Stimulated activated CD4-positive, alpha-beta T cell treated with anti-CD3 and anti-CD28 coated beads, Interleukin-1b, Interleukin-23, amount 100 ng/mL, for 4 hours (primary cell): ENCODE measurements around the gene RABL3.
"Not testable (repeated sequence)": the region's sequence is repeated elsewhere in the genome, so short reads cannot be mapped to it uniquely, and the experiment has no call there.

Experiments used
- DNase-seq, 2 donors: peaks; one replicate each; pipeline ENCODE4 v3.0.0-alpha.2; 2020; ENCODE audit warnings: low read depth in 2 of 2

Gene RABL3

GRCh38 chr3:120646771-120647432, 95.4 kb downstream of the RABL3 start:
- DNase-seq: no peak

- DNase-seq: no peak
Observed at GRCh38 chr3:120645083-120645845, 97.1 kb downstream of the RABL3 start.

GRCh38 chr3:120642368-120642948, 99.9 kb downstream of the RABL3 start:
- DNase-seq: no peak

GRCh38 chr3:120641696-120642246, 100.5 kb downstream of the RABL3 start:
- DNase-seq: no peak

- DNase-seq: no peak
Observed at GRCh38 chr3:120640231-120640630, 102.1 kb downstream of the RABL3 start.

- not testable (repeated sequence) for DNase-seq
Observed at GRCh38 chr3:120638820-120639219, 103.5 kb downstream of the RABL3 start.

- no peak for DNase-seq
Observed at GRCh38 chr3:120637851-120638559, 104.3 kb downstream of the RABL3 start.

GRCh38 chr3:120636795-120637401, 105.4 kb downstream of the RABL3 start:
- no peak for DNase-seq
